ENCODE measurements around the gene BHLHA9.
"Not testable (repeated sequence)": the region's sequence is repeated elsewhere in the genome, so short reads cannot be mapped to it uniquely, and the experiment has no call there.

Gene BHLHA9

GRCh38 chr17:1302761-1303160 lies 32.5 kb downstream of the BHLHA9 start:
- DNase-seq, result no peak

- no peak for DNase-seq
Observed at GRCh38 chr17:1304522-1304921, 34.3 kb downstream of the BHLHA9 start.

GRCh38 chr17:1304962-1305563 lies 34.8 kb downstream of the BHLHA9 start:
- no peak for DNase-seq

- not testable (repeated sequence) for DNase-seq
Observed at GRCh38 chr17:1307829-1308228, 37.6 kb downstream of the BHLHA9 start.

- no peak for DNase-seq
Observed at GRCh38 chr17:1312261-1312870, 42.1 kb downstream of the BHLHA9 start.

GRCh38 chr17:1313270-1314005 lies 43.2 kb downstream of the BHLHA9 start:
- DNase-seq, result no peak

- DNase-seq, result no peak
Observed at GRCh38 chr17:1315409-1315808, 45.2 kb downstream of the BHLHA9 start.

GRCh38 chr17:1315891-1316403 lies 45.7 kb downstream of the BHLHA9 start:
- no peak for DNase-seq

Measured in activated gamma-delta T cell treated with Interleukin-2 at 50 U/mL for 16 hours (primary cell).